HEK293T (cell line): ENCODE data around the gene PEX1.

Experiments
- ELF4 ChIP-seq: fragments of 450-650 bp; IDR thresholded peaks from 2 replicates; pipeline ENCODE4 v1.6.1; 2017; ENCODE audit warnings: antibody characterized with exemption
- FOXA1 ChIP-seq: fragments of 450-650 bp; IDR thresholded peaks from 2 replicates; pipeline ENCODE4 v1.6.1; 2016; ENCODE audit warnings: mild to moderate bottlenecking
- LEF1 ChIP-seq: fragments of 450-650 bp; IDR thresholded peaks from 2 replicates; pipeline ENCODE4 v1.6.1; 2017; ENCODE audit warnings: mild to moderate bottlenecking, borderline replicate concordance
- NFRKB ChIP-seq: fragments of 450-650 bp; IDR thresholded peaks from 2 replicates; pipeline ENCODE4 v1.6.1; 2016; ENCODE audit warnings: mild to moderate bottlenecking, moderate library complexity

GRCh38 chr7:92498557-92498956 lies 29.8 kb downstream of the PEX1 start:
- TF ChIP-seq ELF4 (no peak), NFRKB (no peak), FOXA1 (no peak), LEF1 (no peak)
